Measurements from ENCODE around the gene RAMAC.
"Not testable (repeated sequence)": the region's sequence is repeated elsewhere in the genome, so short reads cannot be mapped to it uniquely, and the experiment has no call there.

Gene RAMAC

GRCh38 chr15:82969353-82969752 lies 16.7 kb upstream of the RAMAC start:
- DNase-seq: no peak

GRCh38 chr15:82970078-82970686 lies 15.8 kb upstream of the RAMAC start:
- DNase-seq: no peak

DNA sequence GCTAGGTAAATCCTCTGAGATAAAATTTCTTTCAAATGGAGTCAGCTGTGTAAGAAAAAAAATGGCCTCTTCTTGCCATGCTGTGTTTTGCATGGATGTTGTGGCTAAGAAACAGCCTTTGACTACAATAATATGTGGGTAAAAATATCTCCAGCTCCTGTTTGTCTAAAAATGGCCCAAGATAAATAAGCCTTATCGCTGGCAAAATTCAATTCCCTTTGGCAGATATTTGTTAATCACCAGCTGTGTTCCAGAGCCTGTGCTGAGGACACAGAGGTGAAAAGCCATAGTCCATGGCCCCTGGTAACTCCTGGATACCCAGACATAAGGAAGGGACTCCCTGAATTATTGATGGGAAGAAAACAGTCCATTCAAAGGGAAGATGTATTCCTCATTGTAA lies 15.3 kb upstream of the RAMAC start:
- DNase-seq: no peak

- no peak for DNase-seq
Measured at GRCh38 chr15:82971218-82971984, 14.6 kb upstream of the RAMAC start.

- no peak for DNase-seq
Measured at GRCh38 chr15:82972990-82973389, 13.0 kb upstream of the RAMAC start.

GRCh38 chr15:82977076-82977475 lies 8.9 kb upstream of the RAMAC start:
- DNase-seq: no peak

- DNase-seq: no peak
Measured at GRCh38 chr15:82978438-82978837, 7.6 kb upstream of the RAMAC start.

DNA sequence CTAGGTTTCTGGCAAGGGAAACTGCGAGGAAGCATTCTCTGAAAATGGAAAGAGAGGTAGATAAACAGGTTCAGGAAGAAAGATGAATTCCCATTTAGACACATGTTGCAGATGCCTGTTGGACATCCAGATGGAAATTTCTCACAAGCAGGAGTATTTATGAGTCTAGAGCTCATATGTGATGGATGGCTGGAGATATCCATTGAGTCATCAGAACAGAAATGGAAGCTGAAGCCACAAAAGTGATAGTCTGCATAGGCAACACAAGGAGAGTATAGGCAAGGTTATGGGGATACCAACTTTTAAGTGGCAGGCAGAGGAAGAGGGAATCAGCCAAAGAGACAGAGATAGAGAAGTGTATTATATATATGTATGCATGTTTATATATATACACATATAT lies 6.3 kb upstream of the RAMAC start:
- DNase-seq: no peak

DNA sequence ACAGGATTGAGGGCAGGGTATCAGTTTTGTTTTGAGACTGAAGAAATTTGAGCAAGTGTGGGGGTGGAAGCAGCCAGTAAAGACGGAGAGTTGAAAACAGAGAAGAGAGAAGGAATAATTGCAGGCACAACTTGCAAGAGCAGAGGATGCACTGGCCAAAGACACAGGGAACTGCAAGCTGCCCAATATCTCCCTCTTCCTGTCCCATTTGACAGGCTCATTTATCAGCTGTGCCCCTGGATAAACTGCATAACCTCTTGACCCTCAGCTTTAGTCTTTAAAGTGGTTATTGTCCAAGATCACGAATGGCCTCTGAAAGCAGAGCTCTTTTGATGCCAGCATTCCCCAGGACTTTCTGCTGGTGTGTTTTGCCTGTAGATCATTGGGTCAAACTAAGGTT lies 5.0 kb upstream of the RAMAC start:
- no peak for DNase-seq

- peak; percentile 6 for DNase-seq
Measured at GRCh38 chr15:82986442-82986780, 401 bp downstream of the RAMAC start.

DNA sequence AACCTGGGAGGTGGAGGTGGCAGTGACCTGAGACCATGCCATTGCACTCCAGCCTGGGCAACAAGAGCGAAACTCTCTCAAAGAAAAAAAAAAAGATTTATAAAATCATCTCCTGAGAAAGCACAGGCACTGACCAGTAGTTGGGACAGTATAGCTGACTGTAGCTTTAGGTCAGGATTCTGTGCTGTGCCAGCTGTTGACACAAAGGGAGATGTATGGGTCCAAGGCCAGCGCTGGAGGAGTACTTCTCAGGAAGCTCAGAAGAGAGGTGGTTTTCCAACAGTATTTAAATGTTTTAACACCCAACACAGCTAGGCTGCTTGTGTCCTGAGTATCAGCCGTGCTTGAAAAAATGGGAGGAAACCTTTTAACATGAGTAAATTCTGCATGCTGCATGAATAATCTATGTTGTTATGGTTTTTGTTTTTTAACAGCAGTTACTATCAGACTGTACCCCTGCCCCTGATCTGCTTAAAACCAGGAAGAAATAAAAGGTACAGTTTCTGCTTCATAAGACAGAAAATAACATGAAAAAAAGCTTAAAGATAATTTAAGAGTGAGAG lies 6.5 kb downstream of the RAMAC start:
- no peak for DNase-seq

DNA sequence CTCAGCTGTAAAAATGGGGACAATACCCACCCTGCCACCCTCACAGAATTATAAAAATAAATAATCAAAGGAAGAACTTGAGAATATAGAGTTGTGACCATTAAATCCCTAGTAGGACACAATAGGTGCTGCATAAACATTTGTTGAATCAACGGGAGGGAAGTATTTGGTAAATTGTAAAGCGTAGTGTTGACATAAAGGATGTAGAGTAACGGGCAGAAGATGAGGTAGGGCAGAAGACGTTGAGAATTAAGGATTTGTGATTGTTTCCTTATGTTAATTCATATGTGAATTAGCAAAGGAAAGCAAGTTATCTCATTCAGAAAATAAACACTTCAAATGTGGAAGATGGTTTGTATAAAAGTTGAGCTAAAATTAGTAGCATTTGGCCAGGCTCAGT lies 7.1 kb downstream of the RAMAC start:
- DNase-seq: no peak

DNA sequence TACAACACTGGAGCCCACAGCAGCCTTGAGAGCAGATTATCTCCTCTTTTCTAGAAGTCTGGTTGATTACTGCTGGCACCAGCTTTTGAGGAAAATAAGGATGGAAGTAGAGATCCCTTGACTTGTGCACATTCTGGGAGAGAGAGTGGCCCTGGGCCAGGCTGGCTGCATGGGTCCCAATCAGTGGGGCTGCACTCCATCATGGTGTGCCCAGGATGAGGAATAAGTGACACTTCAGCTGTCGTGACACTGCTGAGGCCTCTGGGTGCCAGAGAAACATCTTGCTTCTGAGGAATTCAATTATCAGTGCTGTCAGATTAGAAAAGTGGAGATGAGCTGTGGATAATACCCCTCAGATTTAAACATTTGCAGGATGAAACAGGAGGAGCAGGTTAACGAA lies 9.1 kb downstream of the RAMAC start:
- no peak for DNase-seq

GRCh38 chr15:82995938-82996337 lies 9.9 kb downstream of the RAMAC start:
- DNase-seq: no peak

- DNase-seq: no peak
Measured at GRCh38 chr15:82999426-82999825, 13.4 kb downstream of the RAMAC start.

DNA sequence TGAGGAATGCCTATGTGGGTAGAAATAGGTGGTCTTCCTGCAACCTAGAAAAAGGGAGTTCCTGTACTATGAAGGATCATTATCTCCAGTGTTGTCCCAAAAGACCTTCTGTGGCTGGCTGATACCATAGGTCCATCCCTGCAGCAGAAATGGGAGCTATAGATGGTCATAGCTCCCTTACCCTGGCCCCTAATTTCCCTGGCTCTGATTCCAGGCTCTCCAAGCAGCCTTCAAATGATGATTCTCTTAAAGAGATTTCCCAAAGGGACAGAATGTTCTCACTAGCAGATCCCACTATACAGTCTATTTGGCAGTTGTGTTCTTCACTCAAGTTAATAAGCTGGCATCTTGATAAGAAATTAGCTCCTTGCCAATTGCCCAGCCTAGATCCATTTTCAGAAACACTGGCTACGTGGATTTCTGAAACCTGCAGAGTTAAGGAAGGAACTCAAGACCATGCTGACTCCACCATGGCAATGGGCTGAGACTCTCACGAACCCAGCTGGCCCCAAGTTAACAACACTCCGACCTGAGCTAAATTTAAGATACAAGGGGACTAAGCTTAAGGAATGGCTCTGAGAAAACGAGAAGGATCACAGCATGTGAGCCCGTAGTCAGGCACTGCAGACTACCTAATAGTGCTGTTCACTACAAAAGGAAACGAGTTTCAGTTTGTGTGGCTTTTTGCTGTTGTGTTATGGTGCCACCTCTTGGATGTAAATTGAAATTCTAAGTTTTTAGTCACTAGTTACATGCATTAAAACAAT lies 14.1 kb downstream of the RAMAC start:
- DNase-seq: peak; percentile 35

- not testable (repeated sequence) for DNase-seq
Measured at GRCh38 chr15:83000672-83001031, 14.6 kb downstream of the RAMAC start.

DNA sequence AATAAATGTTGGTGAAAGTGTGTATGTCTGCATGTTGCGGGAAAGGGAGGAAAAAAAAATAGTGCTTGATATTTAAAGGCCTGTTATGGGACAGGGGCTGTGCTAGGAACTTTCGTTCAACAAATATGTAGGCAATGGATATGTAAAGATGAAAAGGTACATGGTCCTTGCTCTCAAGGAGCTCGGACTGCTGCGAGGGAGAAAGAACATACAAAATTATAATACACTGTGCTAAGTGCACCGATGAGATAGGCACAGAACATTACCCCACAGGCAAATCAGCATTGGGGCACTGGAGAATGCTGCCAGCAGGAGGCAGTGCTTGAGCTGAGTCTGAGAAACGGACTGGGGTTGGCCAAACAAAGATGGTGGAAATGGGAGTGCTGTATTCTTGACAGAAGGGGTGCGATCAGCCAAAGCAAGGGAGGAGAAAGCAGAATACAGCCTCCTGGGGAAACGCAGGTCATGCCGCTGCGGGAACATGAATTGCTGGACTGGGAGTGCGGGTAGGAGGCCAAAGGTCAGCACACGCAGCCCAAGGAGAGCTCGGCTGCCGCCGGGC lies 24.8 kb downstream of the RAMAC start:
- DNase-seq: peak; percentile 75

- peak; percentile 91 for DNase-seq
Measured at GRCh38 chr15:83011271-83012075, 25.5 kb downstream of the RAMAC start, which contains the start of gene C15orf40. Gene C15orf40, minus strand, starts transcription at chr15:83011639. Its CDS starts 32 bp downstream, at chr15:83011607.

DNA sequence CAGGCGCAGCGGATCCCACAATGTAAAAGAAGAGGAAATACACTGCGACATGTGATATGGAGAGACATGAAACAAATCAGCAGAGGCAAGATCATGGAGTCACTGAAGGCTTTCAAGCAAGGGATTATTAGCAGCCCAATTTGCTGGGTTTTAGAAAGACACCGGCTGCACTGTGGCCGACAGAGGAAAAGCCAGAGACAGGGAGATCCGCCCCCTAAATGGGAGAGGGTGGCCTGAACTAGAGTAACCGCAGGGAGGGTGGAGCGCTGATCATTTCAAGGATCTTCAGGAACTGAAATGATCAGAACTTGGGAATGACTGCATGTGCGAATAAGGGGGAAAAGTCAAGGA lies 26.0 kb downstream of the RAMAC start:
- DNase-seq: no peak

GRCh38 chr15:83012636-83013035 lies 26.6 kb downstream of the RAMAC start:
- no peak for DNase-seq

GRCh38 chr15:83014205-83014653 lies 28.2 kb downstream of the RAMAC start:
- DNase-seq: no peak

- DNase-seq: no peak
Measured at GRCh38 chr15:83015361-83015760, 29.4 kb downstream of the RAMAC start.

Measured in CD4-positive, alpha-beta T cell treated with Interleukin-6 for 4 hours (primary cell).